Retinal pigment epithelial cell (primary cell): ENCODE measurements around the gene G2E3.
"Not testable (repeated sequence)": the region's sequence is repeated elsewhere in the genome, so short reads cannot be mapped to it uniquely, and the experiment has no call there.

Experiments used
- DNase-seq: peaks from one replicate; pipeline ENCODE4 v3.0.0-alpha.2; 2010; ENCODE audit warnings: low read depth
- H3K4me3 ChIP-seq: 2 replicates; pipeline ENCODE4 v1.5.1; 2011; ENCODE audit warnings: mild to moderate bottlenecking, low read length, control low read depth, moderate library complexity
- CTCF ChIP-seq: conservative IDR thresholded peaks from 2 replicates; pipeline ENCODE4 v1.5.1; 2011; ENCODE audit warnings: low read depth, low read length, control low read depth, inconsistent platforms

The G2E3 gene

GRCh38 chr14:30587141-30587540 is 28.2 kb downstream of the G2E3 start:
- DNase-seq = no peak
- TF ChIP-seq CTCF = no peak
- H3K4me3 ChIP-seq = no peak overlapping the region

GRCh38 chr14:30588873-30589272 is 29.9 kb downstream of the G2E3 start:
- no peak overlapping the region for H3K4me3 ChIP-seq
- no peak for DNase-seq
- no peak for TF ChIP-seq CTCF

- DNase-seq = no peak
- TF ChIP-seq CTCF = no peak
- H3K4me3 ChIP-seq = no peak overlapping the region
These were observed 38.0 kb downstream of the G2E3 start for GRCh38 chr14:30596935-30597334.

GRCh38 chr14:30597504-30597903 is 38.5 kb downstream of the G2E3 start:
- TF ChIP-seq CTCF = no peak
- no peak for DNase-seq
- H3K4me3 ChIP-seq = no peak overlapping the region

- H3K4me3 ChIP-seq = no peak overlapping the region
- no peak for TF ChIP-seq CTCF
- no peak for DNase-seq
These were observed 42.3 kb downstream of the G2E3 start for GRCh38 chr14:30600922-30601918.

GRCh38 chr14:30603402-30603801 is 44.4 kb downstream of the G2E3 start:
- no peak overlapping the region for H3K4me3 ChIP-seq
- DNase-seq = no peak
- TF ChIP-seq CTCF = no peak

GRCh38 chr14:30604696-30605095 is 45.7 kb downstream of the G2E3 start:
- H3K4me3 ChIP-seq, DNase-seq: not testable (repeated sequence)
